Neural progenitor cell (in vitro differentiated cells): ENCODE measurements around the gene VWA5A. TPM values are rescaled to one million over a fixed set of nuclear protein-coding genes. Genes with fewer than 3 reads are reported as not detected.
A peak's percentile ranks its signal among the peaks of the same experiment; 100 is the strongest.

ENCODE experiments used
- DNase-seq: peaks from one replicate; pipeline ENCODE4 v3.0.0-alpha.2; 2016; ENCODE audit warnings: low spot score
- H2AFZ ChIP-seq: fragments of 200-600 bp; sonication (generic); replicated peaks from 2 replicates; pipeline ENCODE4 v1.6.1; 2016; ENCODE audit warnings: antibody characterized with exemption
- H3F3A ChIP-seq: fragments of 200-600 bp; sonication (generic); 2 replicates; pipeline ENCODE4 v1.6.1; 2016; ENCODE audit warnings: antibody characterized with exemption, low read depth
- H3K27ac ChIP-seq: fragments of 200-600 bp; sonication (generic); 2 replicates; pipeline ENCODE4 v1.5.1; 2016; ENCODE audit warnings: mild to moderate bottlenecking
- H3K27me3 ChIP-seq: fragments of 200-600 bp; sonication (generic); 2 replicates; pipeline ENCODE4 v1.6.1; 2016; ENCODE audit warnings: mild to moderate bottlenecking, moderate library complexity
- H3K36me3 ChIP-seq: fragments of 200-600 bp; sonication (generic); 2 replicates; pipeline ENCODE4 v1.5.1; 2016
- H3K4me1 ChIP-seq: fragments of 200-600 bp; sonication (generic); 2 replicates; pipeline ENCODE4 v1.6.1; 2016; ENCODE audit warnings: mixed run types
- H3K4me2 ChIP-seq: fragments of 200-600 bp; sonication (generic); 2 replicates; pipeline ENCODE4 v1.6.1; 2016
- H3K4me3 ChIP-seq: fragments of 200-600 bp; sonication (generic); 2 replicates; pipeline ENCODE4 v1.5.1; 2016
- H3K79me2 ChIP-seq: fragments of 200-600 bp; sonication (generic); 2 replicates; pipeline ENCODE4 v1.6.1; 2016; ENCODE audit warnings: low read depth
- H3K9ac ChIP-seq: fragments of 200-600 bp; sonication (generic); 2 replicates; pipeline ENCODE4 v1.6.1; 2016
- H3K9me3 ChIP-seq: fragments of 200-600 bp; sonication (generic); 2 replicates; pipeline ENCODE4 v1.5.1; 2016; ENCODE audit warnings: low read depth
- H4K20me1 ChIP-seq: fragments of 200-600 bp; sonication (generic); 2 replicates; pipeline ENCODE4 v1.6.1; 2016; ENCODE audit warnings: low read depth
- H3K27ac Mint-ChIP-seq: 3 replicates; pipeline ENCODE4 v1.8.0; 2021; ENCODE audit warnings: mixed read lengths
- H3K27me3 Mint-ChIP-seq: 2 replicates; pipeline ENCODE4 v1.8.0; 2022; ENCODE audit warnings: low read depth, mild to moderate bottlenecking, inconsistent platforms, moderate library complexity, mixed read lengths; ENCODE audit not compliant: insufficient read depth
- H3K36me3 Mint-ChIP-seq: 3 replicates; pipeline ENCODE4 v1.8.0; 2021; ENCODE audit warnings: mixed read lengths
- H3K4me1 Mint-ChIP-seq: 3 replicates; pipeline ENCODE4 v1.8.0; 2021; ENCODE audit warnings: mixed read lengths
- H3K4me3 Mint-ChIP-seq: 3 replicates; pipeline ENCODE4 v1.8.0; 2021; ENCODE audit warnings: mild to moderate bottlenecking, moderate library complexity, mixed read lengths
- H3K9me3 Mint-ChIP-seq: 3 replicates; pipeline ENCODE4 v1.8.0; 2020; ENCODE audit warnings: mixed read lengths
- CTCF ChIP-seq: fragments of 200-600 bp; sonication (generic); IDR thresholded peaks from 2 replicates; pipeline ENCODE4 v1.5.1; 2017; ENCODE audit warnings: antibody characterized with exemption, mild to moderate bottlenecking
- EZH2 ChIP-seq: fragments of 200-600 bp; sonication (generic); IDR thresholded peaks from 2 replicates; pipeline ENCODE4 v1.6.1; 2017; ENCODE audit warnings: antibody characterized with exemption, mild to moderate bottlenecking, moderate library complexity
- EZH2phosphoT487 ChIP-seq: fragments of 200-600 bp; sonication (generic); IDR thresholded peaks from 2 replicates; pipeline ENCODE4 v1.6.1; 2017; ENCODE audit warnings: antibody characterized with exemption
- total RNA-seq: library from RNA; depleted of rRNA; stranded (reverse); fragments of >200 nt; gene quantifications from 2 replicates; pipeline ENCODE4 v1.2.3, GENCODE V29; 2015; ENCODE audit warnings: low replicate concordance

Gene VWA5A
- total RNA-seq, 1 donor from 2014 or later = 24.5 TPM

GRCh38 chr11:124170801-124171586 lies 55.7 kb downstream of the VWA5A start:
- Histone ChIP-seq H3K4me2 (no peak overlapping the region), H3K4me1 (peaks cover 43% of the 10 kb centered on the region), H3F3A (peaks cover 10% of the 10 kb centered on the region), H3K27me3 (no peaks in the 10 kb centered on the region), H3K27ac (no peak overlapping the region), H2AFZ (no peak overlapping the region), H3K9me3 (no peaks in the 10 kb centered on the region), H3K4me3 (no peak overlapping the region), H3K36me3 (no peaks in the 10 kb centered on the region), H3K79me2 (no peaks in the 10 kb centered on the region), H3K9ac (no peak overlapping the region), H4K20me1 (no peaks in the 10 kb centered on the region)
- Mint-ChIP-seq H3K4me1 (peaks cover 52% of the 10 kb centered on the region), H3K27me3 (peaks cover 6% of the 10 kb centered on the region), H3K36me3 (peaks cover 2% of the 10 kb centered on the region), H3K9me3 (peaks cover 4% of the 10 kb centered on the region), H3K4me3 (peak overlapping the region; percentile 63), H3K27ac (peak overlapping the region; percentile 90)
- no peak for TF ChIP-seq CTCF
- no peak for TF ChIP-seq EZH2phosphoT487
- no peak for TF ChIP-seq EZH2
- DNase-seq = no peak

- Histone ChIP-seq H3K27me3 (no peaks in the 10 kb centered on the region), H3K9me3 (no peaks in the 10 kb centered on the region), H3K4me1 (peaks cover 36% of the 10 kb centered on the region), H3K27ac (no peak overlapping the region), H3K4me3 (no peak overlapping the region), H3K79me2 (no peaks in the 10 kb centered on the region), H4K20me1 (no peaks in the 10 kb centered on the region), H3K4me2 (no peak overlapping the region), H2AFZ (no peak overlapping the region), H3F3A (peaks cover 10% of the 10 kb centered on the region), H3K9ac (no peak overlapping the region), H3K36me3 (no peaks in the 10 kb centered on the region)
- peaks cover 6% of the 10 kb centered on the region for H3K27me3 Mint-ChIP-seq
- TF ChIP-seq CTCF (no peak), EZH2phosphoT487 (no peak), EZH2 (no peak)
- H3K27ac Mint-ChIP-seq = peak overlapping the region; percentile 36
- DNase-seq = no peak
- H3K4me1 Mint-ChIP-seq = peaks cover 48% of the 10 kb centered on the region
- no peak overlapping the region for H3K4me3 Mint-ChIP-seq
- H3K36me3 Mint-ChIP-seq = peaks cover 2% of the 10 kb centered on the region
- H3K9me3 Mint-ChIP-seq = peaks cover 4% of the 10 kb centered on the region
Measured at GRCh38 chr11:124172101-124172500, 56.9 kb downstream of the VWA5A start.

GRCh38 chr11:124172599-124172998 lies 57.3 kb downstream of the VWA5A start:
- peaks cover 31% of the 10 kb centered on the region for H3K4me1 ChIP-seq
- no peak overlapping the region for H2AFZ ChIP-seq
- H3K27ac ChIP-seq = no peak overlapping the region
- H3K79me2 ChIP-seq = no peaks in the 10 kb centered on the region
- H3K4me3 ChIP-seq = no peak overlapping the region
- H3K36me3 Mint-ChIP-seq = peaks cover 2% of the 10 kb centered on the region
- DNase-seq = no peak
- H3K27ac Mint-ChIP-seq = peak overlapping the region; percentile 36
- TF ChIP-seq EZH2 = no peak
- no peak for TF ChIP-seq EZH2phosphoT487
- no peak for TF ChIP-seq CTCF
- H3K4me3 Mint-ChIP-seq = no peak overlapping the region
- H3K4me1 Mint-ChIP-seq = peaks cover 43% of the 10 kb centered on the region
- no peak overlapping the region for H3K4me2 ChIP-seq
- H3K9me3 ChIP-seq = no peaks in the 10 kb centered on the region
- H3K27me3 Mint-ChIP-seq = peaks cover 6% of the 10 kb centered on the region
- H3K36me3 ChIP-seq = no peaks in the 10 kb centered on the region
- no peaks in the 10 kb centered on the region for H4K20me1 ChIP-seq
- H3K9me3 Mint-ChIP-seq = peaks cover 4% of the 10 kb centered on the region
- peaks cover 6% of the 10 kb centered on the region for H3F3A ChIP-seq
- H3K9ac ChIP-seq = no peak overlapping the region
- no peaks in the 10 kb centered on the region for H3K27me3 ChIP-seq
